ENCODE results near the gene PRDM16. TPM values are rescaled to one million over a fixed set of nuclear protein-coding genes. Genes with fewer than 3 reads are reported as not detected.

The PRDM16 gene
- polyA plus RNA-seq, 1 donor from 2014 or later, result not detected

- Mint-ChIP-seq H3K4me1 (peaks cover 0 to 5% (median 2%) of the 10 kb centered on the region in 3 donors), H3K36me3 (peaks cover 2% of the 10 kb centered on the region), H3K9me3 (peaks cover 0 to 5% (median 4%) of the 10 kb centered on the region in 3 donors), H3K27ac (peak overlapping the region in 1 of 3 donors; percentile 46), H3K27me3 (peaks cover 2% of the 10 kb centered on the region), H3K4me3 (no peak overlapping the region)
These were observed 246.7 kb downstream of the PRDM16 start for GRCh38 chr1:3315399-3316339.

- Mint-ChIP-seq H3K4me1 (peaks cover 0 to 5% (median 2%) of the 10 kb centered on the region in 3 donors), H3K36me3 (peaks cover 2% of the 10 kb centered on the region), H3K4me3 (no peak overlapping the region), H3K27ac (peak overlapping the region; percentile 23 to 69 (median 46)), H3K9me3 (peaks cover 0 to 5% (median 4%) of the 10 kb centered on the region in 3 donors), H3K27me3 (peaks cover 1% of the 10 kb centered on the region)
These were observed 247.4 kb downstream of the PRDM16 start for GRCh38 chr1:3316340-3316943.

GRCh38 chr1:3317456-3317855 is 248.5 kb downstream of the PRDM16 start:
- Mint-ChIP-seq H3K9me3 (peaks cover 0 to 5% (median 4%) of the 10 kb centered on the region in 3 donors), H3K4me1 (peaks cover 0 to 5% (median 2%) of the 10 kb centered on the region in 3 donors), H3K4me3 (no peak overlapping the region), H3K36me3 (peaks cover 2% of the 10 kb centered on the region), H3K27ac (no peak overlapping the region), H3K27me3 (peaks cover 1% of the 10 kb centered on the region)

DNA sequence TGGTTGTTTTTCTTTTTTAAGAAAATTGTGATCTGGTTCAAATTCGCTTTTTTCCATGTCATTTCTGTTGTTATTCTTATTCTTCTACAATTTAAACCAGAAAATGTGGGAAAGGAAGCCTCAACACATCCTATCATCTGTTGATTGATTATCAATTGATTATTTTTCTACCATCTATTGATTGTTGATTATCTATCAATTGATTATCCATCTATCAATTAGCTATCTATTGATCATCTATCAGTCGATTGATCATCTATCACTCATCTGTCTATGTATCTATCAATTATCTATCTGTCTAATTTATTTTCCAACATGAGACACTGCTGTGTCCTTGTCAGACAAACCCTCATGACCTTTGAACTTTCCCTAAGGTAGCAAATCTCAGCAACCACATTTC is 249.3 kb downstream of the PRDM16 start:
- peaks cover 0 to 5% (median 4%) of the 10 kb centered on the region in 3 donors for H3K9me3 Mint-ChIP-seq
- H3K27me3 Mint-ChIP-seq, result no peaks in the 10 kb centered on the region
- peaks cover 2% of the 10 kb centered on the region for H3K36me3 Mint-ChIP-seq
- H3K27ac Mint-ChIP-seq, result no peak overlapping the region
- H3K4me3 Mint-ChIP-seq, result no peak overlapping the region
- H3K4me1 Mint-ChIP-seq, result peaks cover 0 to 5% (median 2%) of the 10 kb centered on the region in 3 donors

GRCh38 chr1:3319874-3320245 is 250.9 kb downstream of the PRDM16 start:
- Mint-ChIP-seq H3K4me1 (peaks cover 0 to 5% (median 4%) of the 10 kb centered on the region in 3 donors), H3K27ac (no peak overlapping the region), H3K27me3 (peaks cover 3% of the 10 kb centered on the region), H3K4me3 (no peak overlapping the region), H3K9me3 (peaks cover 0 to 4% (median 3%) of the 10 kb centered on the region in 3 donors), H3K36me3 (peaks cover 2% of the 10 kb centered on the region)

GRCh38 chr1:3320246-3321152 is 251.5 kb downstream of the PRDM16 start:
- Mint-ChIP-seq H3K4me1 (peaks cover 0 to 5% (median 4%) of the 10 kb centered on the region in 3 donors), H3K9me3 (peaks cover 0 to 4% (median 3%) of the 10 kb centered on the region in 3 donors), H3K36me3 (peaks cover 2% of the 10 kb centered on the region), H3K27ac (no peak overlapping the region), H3K27me3 (peaks cover 3% of the 10 kb centered on the region), H3K4me3 (peak overlapping the region in 1 of 4 donors; percentile 39)

DNA sequence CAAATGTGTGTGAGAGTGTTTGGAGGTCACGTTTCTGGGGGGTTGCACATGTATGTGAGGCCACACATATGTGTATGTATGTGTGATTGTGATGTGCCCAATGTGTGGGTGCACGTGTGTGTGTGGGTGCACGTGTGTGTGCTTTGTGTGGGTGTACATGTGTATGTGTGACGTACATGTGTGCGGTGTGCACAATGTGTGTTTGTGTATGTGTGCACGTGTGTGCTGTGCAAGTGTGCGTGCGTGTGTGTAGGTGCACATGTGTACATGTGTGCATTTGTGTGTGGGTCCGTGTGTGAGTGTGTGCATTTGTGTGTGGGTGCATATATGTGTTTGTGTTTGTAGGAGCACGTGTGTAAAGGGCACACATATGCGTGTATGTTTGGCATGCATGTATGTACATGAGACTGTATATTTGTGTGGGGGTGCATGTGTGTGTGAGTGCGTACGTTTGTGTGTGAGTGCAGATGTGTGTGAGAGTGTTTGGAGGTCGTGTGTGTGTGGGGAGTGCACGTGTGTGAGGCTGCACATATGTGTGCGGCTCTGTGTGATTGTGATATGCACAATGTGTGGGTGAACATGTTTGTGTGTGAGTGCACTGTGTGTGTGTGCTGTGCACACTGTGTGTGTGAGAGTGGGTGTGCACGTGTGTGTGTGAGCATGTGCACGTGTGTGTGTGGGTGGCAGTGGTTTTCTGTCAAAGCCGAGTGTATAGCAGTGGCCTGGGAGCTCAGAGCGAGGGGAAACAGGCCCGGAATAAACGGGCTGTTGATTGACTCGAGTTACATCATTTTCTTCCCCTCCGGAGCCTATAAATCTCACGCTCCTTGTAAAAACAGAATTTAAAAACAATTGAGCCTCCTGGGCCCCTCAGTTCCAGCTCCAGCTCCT is 252.8 kb downstream of the PRDM16 start:
- Mint-ChIP-seq H3K27me3 (peaks cover 3% of the 10 kb centered on the region), H3K36me3 (peaks cover under 1% of the 10 kb centered on the region), H3K27ac (no peak overlapping the region), H3K4me1 (peaks cover 0 to 2% (median 0%) of the 10 kb centered on the region in 3 donors), H3K4me3 (no peak overlapping the region), H3K9me3 (peaks cover 0 to 2% (median 0%) of the 10 kb centered on the region in 3 donors)

GRCh38 chr1:3322450-3323020 is 253.5 kb downstream of the PRDM16 start:
- Mint-ChIP-seq H3K4me1 (peaks cover 0 to 2% (median 0%) of the 10 kb centered on the region in 3 donors), H3K9me3 (peaks cover 0 to 2% (median 0%) of the 10 kb centered on the region in 3 donors), H3K27ac (no peak overlapping the region), H3K36me3 (no peaks in the 10 kb centered on the region), H3K4me3 (no peak overlapping the region), H3K27me3 (peaks cover 3% of the 10 kb centered on the region)

GRCh38 chr1:3323021-3323795 is 254.2 kb downstream of the PRDM16 start:
- Mint-ChIP-seq H3K9me3 (peaks cover 0 to 2% (median 0%) of the 10 kb centered on the region in 3 donors), H3K27me3 (peaks cover 3% of the 10 kb centered on the region), H3K36me3 (no peaks in the 10 kb centered on the region), H3K27ac (no peak overlapping the region), H3K4me1 (peaks cover 0 to 2% (median 0%) of the 10 kb centered on the region in 3 donors), H3K4me3 (no peak overlapping the region)

DNA sequence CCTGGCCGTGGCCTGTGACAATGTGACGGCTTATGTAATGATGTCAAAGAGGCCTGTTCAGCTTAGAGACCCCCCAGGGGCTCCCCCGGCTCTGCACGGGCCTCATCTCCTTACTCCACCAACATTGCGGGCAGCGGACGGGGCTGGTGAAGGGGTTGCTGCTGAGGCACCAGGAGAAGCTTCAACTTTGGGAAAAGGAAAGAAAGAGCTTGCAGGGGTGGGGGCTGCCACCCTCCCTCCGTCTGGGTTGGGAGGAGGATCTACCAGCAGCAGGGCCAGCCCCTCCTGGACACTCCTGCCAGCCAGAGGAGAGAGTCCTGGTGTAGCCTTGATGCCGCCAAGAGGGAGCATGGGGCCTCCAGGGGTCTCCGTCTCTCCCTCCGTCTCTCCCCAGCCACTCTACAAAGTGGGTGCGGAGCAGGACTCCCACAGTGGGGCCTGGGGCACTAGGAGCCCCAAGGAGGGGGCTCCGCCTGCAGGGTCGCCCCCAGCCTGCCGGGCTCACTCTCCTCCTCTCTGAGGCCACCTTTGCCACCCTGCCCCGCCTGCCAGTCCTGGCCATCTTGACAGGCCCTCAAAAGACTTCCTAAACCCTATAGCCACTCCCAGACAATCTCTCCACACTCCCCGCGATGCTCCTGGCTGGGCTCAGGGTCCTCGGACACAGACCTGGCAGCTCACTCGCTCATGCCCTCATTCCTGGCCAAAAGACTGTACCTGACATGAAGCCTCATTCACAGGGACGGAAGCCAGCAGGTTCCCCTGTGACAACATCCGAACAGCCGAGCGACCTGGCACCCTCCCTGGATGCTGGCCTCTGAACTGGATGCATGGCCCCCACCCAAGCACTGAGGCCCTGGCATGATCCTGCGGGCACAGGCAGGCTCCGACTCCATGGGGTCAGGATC is 255.0 kb downstream of the PRDM16 start:
- no peak overlapping the region for H3K27ac Mint-ChIP-seq
- H3K27me3 Mint-ChIP-seq, result peaks cover 5% of the 10 kb centered on the region
- peaks cover 0 to 2% (median 0%) of the 10 kb centered on the region in 3 donors for H3K9me3 Mint-ChIP-seq
- H3K36me3 Mint-ChIP-seq, result no peaks in the 10 kb centered on the region
- peaks cover 0 to 2% (median 0%) of the 10 kb centered on the region in 3 donors for H3K4me1 Mint-ChIP-seq
- H3K4me3 Mint-ChIP-seq, result no peak overlapping the region

DNA sequence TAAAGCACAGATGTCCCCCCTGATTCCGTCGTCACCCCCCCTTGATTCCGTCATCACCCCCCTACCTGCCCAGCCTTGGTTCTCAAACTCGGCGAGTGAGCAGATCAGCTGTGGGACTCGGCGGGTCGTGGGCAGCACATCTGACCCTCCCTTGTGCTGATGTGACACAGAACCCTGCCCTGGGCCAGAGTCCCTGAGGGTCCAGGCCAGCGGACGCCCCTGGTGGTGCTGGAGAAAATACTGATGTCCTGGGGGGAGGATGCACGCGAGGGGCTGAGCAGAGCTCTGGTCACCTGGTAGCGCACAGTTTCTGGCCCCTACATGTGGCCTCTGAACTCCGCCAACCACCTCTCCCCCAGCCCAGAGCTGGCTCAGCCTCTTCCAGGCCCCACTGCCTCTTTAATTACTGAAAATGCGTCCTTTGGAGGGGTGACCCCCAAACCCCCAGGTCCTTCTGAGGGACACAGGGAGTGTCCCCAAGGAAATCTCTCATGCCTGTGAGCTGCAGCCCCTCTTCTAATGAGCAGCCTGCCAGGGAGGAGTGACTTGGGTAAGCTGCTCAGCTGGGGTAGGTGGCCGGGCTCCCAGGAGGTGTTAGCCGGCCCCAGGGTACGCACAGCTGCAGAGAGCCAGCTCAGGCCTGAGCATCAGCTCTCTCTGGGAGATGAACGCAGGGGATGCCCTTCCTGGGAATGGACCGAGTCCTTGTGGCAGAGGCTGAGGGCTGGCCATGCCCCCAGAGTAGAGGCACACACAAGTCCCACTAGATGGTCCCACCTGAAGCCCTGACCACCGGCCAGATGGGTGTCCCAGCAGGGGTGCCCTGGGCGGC is 255.9 kb downstream of the PRDM16 start:
- no peak overlapping the region for H3K4me3 Mint-ChIP-seq
- H3K36me3 Mint-ChIP-seq, result no peaks in the 10 kb centered on the region
- peaks cover 0 to 2% (median 0%) of the 10 kb centered on the region in 3 donors for H3K4me1 Mint-ChIP-seq
- H3K27me3 Mint-ChIP-seq, result peaks cover 5% of the 10 kb centered on the region
- H3K9me3 Mint-ChIP-seq, result peaks cover 0 to 2% (median 0%) of the 10 kb centered on the region in 3 donors
- no peak overlapping the region for H3K27ac Mint-ChIP-seq

All from IgD-negative memory B cell (primary cell).